Mesodermal cell (in vitro differentiated cells): ENCODE measurements around the gene SKAP1.

Experiments
- H3K27ac ChIP-seq: 2 replicates; pipeline ENCODE4 v1.7.0; 2013; ENCODE audit warnings: mild to moderate bottlenecking, low read depth, low read length, moderate library complexity; ENCODE audit not compliant: severe bottlenecking
- H3K36me3 ChIP-seq: 2 replicates; pipeline ENCODE4 v1.7.1; 2013; ENCODE audit warnings: mild to moderate bottlenecking, low read length, moderate library complexity; ENCODE audit not compliant: control insufficient read depth, insufficient read depth
- H3K4me1 ChIP-seq: one replicate; pipeline ENCODE4 v1.7.1; 2013; ENCODE audit warnings: mild to moderate bottlenecking, low read length; ENCODE audit not compliant: insufficient read depth, control insufficient read depth, poor library complexity, severe bottlenecking
- H3K4me3 ChIP-seq: 2 replicates; pipeline ENCODE4 v1.7.0; 2013; ENCODE audit warnings: low read length, control low read depth, mild to moderate bottlenecking; ENCODE audit not compliant: insufficient read depth, poor library complexity, severe bottlenecking; ENCODE audit errors: extremely low read depth
- H3K9me3 ChIP-seq: 2 replicates; pipeline ENCODE4 v1.7.1; 2013; ENCODE audit warnings: mild to moderate bottlenecking, low read length, moderate library complexity; ENCODE audit not compliant: control insufficient read depth
- WGBS, 2 experiments: methylation state at CpG; one replicate each; pipeline ENCODE4 v1.1.5; 2013; ENCODE audit warnings: missing lambda C conversion rate in 2 of 2; ENCODE audit not compliant: insufficient coverage in 2 of 2; 5-methylcytosine and 5-hydroxymethylcytosine counted together

Gene SKAP1

GRCh38 chr17:48104440-48104839 is 325.6 kb downstream of the SKAP1 start:
- H3K4me3 ChIP-seq, result no peak overlapping the region
- 92 to 94% methylated on average over 5 to 6 of the region's 7 CpGs for WGBS, 2 experiments
- no peaks in the 10 kb centered on the region for H3K9me3 ChIP-seq
- no peaks in the 10 kb centered on the region for H3K4me1 ChIP-seq
- peaks cover under 1% of the 10 kb centered on the region for H3K36me3 ChIP-seq
- no peak overlapping the region for H3K27ac ChIP-seq

GRCh38 chr17:48102798-48103715 is 327.0 kb downstream of the SKAP1 start:
- Histone ChIP-seq H3K9me3 (no peaks in the 10 kb centered on the region), H3K27ac (no peak overlapping the region), H3K36me3 (peaks cover 8% of the 10 kb centered on the region), H3K4me3 (no peak overlapping the region), H3K4me1 (no peaks in the 10 kb centered on the region)
- WGBS, 2 experiments, result 94 to 98% methylated on average over 10 to 11 of the region's 14 CpGs

GRCh38 chr17:48102043-48102750 is 327.8 kb downstream of the SKAP1 start:
- H3K36me3 ChIP-seq, result peaks cover 12% of the 10 kb centered on the region
- H3K27ac ChIP-seq, result no peak overlapping the region
- WGBS, 2 experiments, result 93 to 96% methylated on average over 10 to 15 of the region's 19 CpGs
- H3K9me3 ChIP-seq, result no peaks in the 10 kb centered on the region
- no peaks in the 10 kb centered on the region for H3K4me1 ChIP-seq
- H3K4me3 ChIP-seq, result no peak overlapping the region

GRCh38 chr17:48101012-48101720 is 328.8 kb downstream of the SKAP1 start, which contains the start of gene CBX1:
TSS of gene CBX1 (minus strand) at chr17:48101478. CDS start at chr17:48077004, 24,474 bp downstream.
- Histone ChIP-seq H3K4me3 (peak within 1 kb of the TSS; percentile 89), H3K36me3 (peaks cover 19% of the 10 kb centered on the region), H3K27ac (peak within 1 kb of the TSS; percentile 95), H3K4me1 (no peaks in the 10 kb centered on the region), H3K9me3 (no peaks in the 10 kb centered on the region)
- 0% methylated on average over 47 to 75 of the region's 79 CpGs for WGBS, 2 experiments

GRCh38 chr17:48100591-48101011 is 329.4 kb downstream of the SKAP1 start:
- Histone ChIP-seq H3K4me1 (no peaks in the 10 kb centered on the region), H3K27ac (peak overlapping the region; percentile 95), H3K36me3 (peaks cover 24% of the 10 kb centered on the region), H3K4me3 (peak overlapping the region; percentile 89), H3K9me3 (no peaks in the 10 kb centered on the region)
- WGBS, 2 experiments, result 0% methylated on average over 21 of the region's 23 CpGs

- H3K4me1 ChIP-seq, result no peaks in the 10 kb centered on the region
- peaks cover 29% of the 10 kb centered on the region for H3K36me3 ChIP-seq
- H3K9me3 ChIP-seq, result no peaks in the 10 kb centered on the region
- WGBS, 2 experiments, result 15 to 32% methylated on average over 6 to 9 of the region's 10 CpGs
- peak overlapping the region; percentile 95 for H3K27ac ChIP-seq
- peak overlapping the region; percentile 89 for H3K4me3 ChIP-seq
Observed at GRCh38 chr17:48100160-48100559, 329.9 kb downstream of the SKAP1 start.

- 87 to 95% methylated on average over 3 to 4 of the region's 4 CpGs for WGBS, 2 experiments
- H3K9me3 ChIP-seq, result no peaks in the 10 kb centered on the region
- no peak overlapping the region for H3K27ac ChIP-seq
- H3K4me1 ChIP-seq, result no peaks in the 10 kb centered on the region
- H3K36me3 ChIP-seq, result peaks cover 59% of the 10 kb centered on the region
- H3K4me3 ChIP-seq, result no peak overlapping the region
Observed at GRCh38 chr17:48095611-48096010, 334.4 kb downstream of the SKAP1 start.

- H3K27ac ChIP-seq, result no peak overlapping the region
- H3K9me3 ChIP-seq, result no peaks in the 10 kb centered on the region
- no peak overlapping the region for H3K4me3 ChIP-seq
- WGBS, 2 experiments, result 95 to 98% methylated on average over 5 to 9 of the region's 11 CpGs
- H3K4me1 ChIP-seq, result no peaks in the 10 kb centered on the region
- peaks cover 60% of the 10 kb centered on the region for H3K36me3 ChIP-seq
Observed at GRCh38 chr17:48093341-48094045, 336.5 kb downstream of the SKAP1 start.

GRCh38 chr17:48084932-48085331 is 345.1 kb downstream of the SKAP1 start:
- H3K27ac ChIP-seq, result no peak overlapping the region
- H3K4me1 ChIP-seq, result no peaks in the 10 kb centered on the region
- H3K9me3 ChIP-seq, result no peaks in the 10 kb centered on the region
- peaks cover 24% of the 10 kb centered on the region for H3K36me3 ChIP-seq
- no peak overlapping the region for H3K4me3 ChIP-seq
- 75 to 92% methylated on average over 1 of the region's 2 CpGs for WGBS, 2 experiments
